Stimulated activated CD4-positive, alpha-beta T cell treated with anti-CD3 and anti-CD28 coated beads, Interleukin-4, amount 100 ng/mL, for 48 hours (primary cell): ENCODE measurements around the gene COPS9.

Experiments used
- DNase-seq, 2 donors: peaks; one replicate each; pipeline ENCODE4 v3.0.0-alpha.2; 2020; ENCODE audit warnings: low read depth in 2 of 2

The COPS9 gene

DNA sequence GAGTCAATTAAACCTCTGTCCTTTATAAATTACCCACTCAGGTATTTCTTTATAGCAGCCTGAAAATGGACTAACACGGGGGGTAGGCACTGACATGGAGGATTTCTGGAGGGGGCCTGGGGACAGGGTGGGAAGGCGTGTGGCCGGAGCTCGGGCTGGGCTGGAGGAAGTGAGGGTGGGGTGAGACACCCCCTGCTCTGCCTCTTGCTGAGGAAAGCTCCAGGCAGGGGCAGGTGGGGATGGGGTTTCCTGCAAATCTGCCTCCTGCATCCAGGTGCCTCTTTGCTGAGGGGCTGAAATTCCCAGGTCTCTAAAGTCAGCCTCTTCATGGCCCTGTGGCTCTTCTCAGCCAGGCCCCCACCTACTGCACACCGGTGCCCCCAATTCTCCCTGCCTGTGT lies 30.1 kb upstream of the COPS9 start:
- DNase-seq, result no peak

DNA sequence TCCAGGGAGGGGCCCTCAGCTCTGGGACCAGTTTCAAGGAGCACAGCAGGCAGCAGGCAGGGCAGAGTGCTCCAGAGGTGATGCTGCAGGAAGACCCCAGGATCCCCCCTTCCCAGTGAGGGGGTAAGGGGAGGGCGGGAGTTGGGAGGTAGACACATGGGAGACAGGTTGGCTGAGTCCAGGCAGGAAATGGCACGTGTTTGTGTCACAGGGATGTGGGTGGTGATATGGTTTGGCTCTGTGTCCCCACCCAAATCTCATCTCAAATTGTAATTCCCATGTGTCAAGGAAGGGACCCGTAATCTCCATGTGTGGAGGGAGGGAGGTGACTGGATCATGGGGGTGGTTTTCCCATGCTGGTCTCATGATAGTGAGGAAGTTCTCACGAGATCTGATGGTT lies 29.6 kb upstream of the COPS9 start:
- DNase-seq, result no peak

DNA sequence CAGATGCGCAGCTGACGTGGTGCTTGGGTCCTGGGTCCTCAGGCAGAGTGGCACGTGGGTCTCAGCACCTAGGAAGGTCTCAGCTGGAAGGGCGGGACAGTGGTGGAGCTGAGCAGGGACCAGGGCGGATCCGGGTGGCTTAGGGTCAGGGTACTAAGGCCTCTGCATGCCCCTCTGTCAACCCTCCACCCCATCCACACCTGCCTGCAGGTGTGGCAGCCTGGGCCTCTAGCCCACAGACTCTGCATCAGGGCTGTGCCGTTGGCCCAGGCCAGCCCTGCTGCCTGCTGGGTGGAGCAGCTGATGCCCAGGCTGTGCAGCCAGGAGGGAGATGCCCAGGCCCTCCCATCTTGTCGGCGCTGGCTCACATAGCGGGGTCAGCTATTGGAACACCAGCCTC lies 28.9 kb upstream of the COPS9 start:
- no peak for DNase-seq

DNA sequence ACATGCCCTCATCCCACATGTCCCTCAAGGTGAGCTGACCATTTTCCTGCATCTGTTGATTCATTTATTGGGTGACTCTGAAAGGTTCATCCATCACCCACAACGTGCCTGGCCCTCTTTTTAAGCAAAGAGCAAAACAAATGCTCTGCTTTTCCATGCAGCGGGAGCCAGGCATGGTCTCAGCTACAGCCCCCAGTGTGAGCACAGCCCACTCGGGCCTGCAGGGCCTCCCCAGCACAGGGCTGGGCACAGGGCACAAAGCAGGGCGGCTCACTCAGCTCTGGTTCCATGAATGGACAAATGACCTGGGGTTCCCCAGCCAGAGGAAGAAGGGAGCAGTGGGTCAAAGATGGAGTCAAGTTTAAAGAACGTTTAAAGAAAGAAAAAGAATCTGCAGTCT lies 28.5 kb upstream of the COPS9 start:
- DNase-seq, result no peak

DNA sequence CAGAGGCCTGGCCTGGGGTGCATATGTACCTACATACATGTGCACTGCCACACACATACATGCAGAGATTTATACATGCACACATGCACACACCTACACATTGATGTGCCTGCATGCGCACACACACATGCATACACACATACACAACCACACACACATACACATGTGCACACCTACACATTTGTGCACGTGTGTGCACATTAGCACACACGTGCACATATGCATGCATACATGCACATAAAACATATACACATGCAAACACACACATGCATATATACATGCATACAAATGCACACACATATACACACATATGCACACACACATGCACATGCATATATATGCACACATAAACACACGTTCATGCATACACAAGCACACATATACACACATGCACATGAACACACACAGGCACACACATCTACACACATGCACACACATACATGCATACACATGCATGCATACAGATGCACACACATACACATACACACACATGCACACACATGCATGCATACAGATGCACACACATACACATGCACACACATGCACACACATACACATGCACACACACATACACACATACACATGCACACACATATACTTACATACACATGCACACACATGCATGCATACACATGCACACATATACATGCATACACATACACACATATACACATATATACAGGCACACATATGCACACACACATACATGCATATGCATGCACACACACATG lies 27.9 kb upstream of the COPS9 start:
- DNase-seq, result no peak

DNA sequence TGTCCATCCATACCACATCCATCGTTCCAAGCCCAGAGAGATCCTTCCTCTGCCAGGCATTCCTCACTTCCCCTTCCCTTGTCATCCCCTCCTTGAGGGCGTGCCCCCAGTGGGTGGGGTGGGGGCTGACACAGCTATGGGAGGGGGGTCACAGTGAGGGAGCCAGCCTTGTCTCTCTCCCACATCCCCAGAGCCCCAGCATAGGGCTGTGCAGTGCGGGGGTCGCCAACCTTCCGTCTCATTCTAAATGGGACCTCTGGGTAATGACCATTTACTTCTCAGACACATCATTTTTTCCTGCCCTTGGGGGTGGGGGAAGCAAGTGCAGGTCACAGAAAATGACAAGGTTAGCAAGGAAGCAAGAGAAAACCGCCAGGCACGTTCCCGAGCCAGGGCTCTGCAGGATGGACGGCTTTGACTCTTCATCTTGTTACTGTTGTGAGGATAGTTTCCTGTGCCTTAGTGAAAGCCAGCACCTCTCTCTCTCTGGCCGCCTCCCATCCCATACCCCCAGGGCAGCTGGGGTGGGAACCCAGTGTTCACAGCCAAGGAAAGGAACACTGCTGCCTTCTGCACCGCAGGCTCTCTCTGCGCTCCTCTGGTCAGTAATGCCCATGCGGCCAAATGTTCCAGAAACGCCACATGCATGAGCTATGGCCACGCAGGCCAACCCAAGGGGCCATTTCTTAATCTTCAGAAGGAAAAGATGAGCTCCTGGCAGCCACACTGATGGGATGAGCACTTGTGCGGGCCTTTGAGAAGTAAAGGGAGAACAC lies 27.0 kb upstream of the COPS9 start:
- DNase-seq, result no peak

DNA sequence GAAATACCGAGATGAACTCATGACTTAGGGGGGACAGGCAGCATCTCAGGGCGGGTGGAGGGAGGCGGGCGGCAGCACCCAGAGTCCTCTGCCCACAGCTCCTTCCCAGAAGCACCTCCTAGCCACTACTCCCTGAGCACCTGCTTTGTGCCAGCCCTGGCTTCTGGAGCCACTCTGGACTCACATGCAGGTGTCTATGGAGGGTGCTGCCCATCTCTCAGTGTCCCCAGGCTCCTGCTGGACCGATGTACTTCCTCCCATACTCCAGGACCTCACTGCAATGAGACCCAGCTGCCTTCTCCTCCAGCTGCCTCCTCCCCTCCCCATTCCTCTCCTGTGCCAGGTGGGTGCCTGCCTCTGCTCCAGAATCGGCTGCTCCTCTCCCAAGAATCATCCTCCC lies 26.4 kb upstream of the COPS9 start:
- DNase-seq, result no peak

GRCh38 chr2:240162032-240162431 lies 25.9 kb upstream of the COPS9 start:
- DNase-seq, result no peak

- no peak for DNase-seq
Observed at GRCh38 chr2:240161087-240161750, 25.1 kb upstream of the COPS9 start.

- DNase-seq, result no peak
Observed at GRCh38 chr2:240160291-240161086, 24.4 kb upstream of the COPS9 start.

GRCh38 chr2:240159251-240159839 lies 23.2 kb upstream of the COPS9 start:
- no peak for DNase-seq

GRCh38 chr2:240157147-240157470 lies 21.0 kb upstream of the COPS9 start:
- DNase-seq, result no peak

DNA sequence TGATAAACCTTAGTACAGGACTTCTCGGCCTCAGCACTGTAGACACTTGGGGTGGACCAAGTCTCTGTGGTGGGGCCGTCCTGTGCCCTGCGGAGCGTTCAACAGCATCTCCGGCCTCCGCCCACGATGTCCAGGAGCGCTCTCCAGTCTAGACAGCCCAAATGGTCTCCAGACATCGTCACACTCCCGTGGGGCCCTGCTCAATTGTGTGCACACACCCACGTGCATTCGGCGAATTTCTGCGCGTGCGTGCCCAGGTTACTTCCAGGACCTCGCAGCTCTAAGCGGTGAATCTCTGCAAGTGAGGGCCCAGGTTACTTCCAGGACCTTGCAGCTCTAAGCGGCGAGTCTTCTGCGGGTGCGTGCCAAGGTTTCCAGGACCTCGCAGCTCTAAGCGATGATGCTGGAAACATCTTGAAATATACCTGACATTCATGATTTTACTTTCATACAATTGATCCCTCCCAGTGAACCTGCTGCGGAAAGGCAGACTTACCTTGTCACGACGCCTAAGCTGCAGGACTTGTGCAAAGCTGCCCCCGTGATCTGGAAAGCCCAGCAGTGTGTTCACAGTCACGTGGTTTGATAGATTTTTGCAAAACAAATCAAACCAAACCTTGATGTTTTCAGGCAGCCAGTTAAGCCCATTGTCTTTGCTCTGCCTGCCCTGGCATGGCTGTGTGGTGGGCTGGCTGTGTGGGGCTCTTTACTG lies 20.5 kb upstream of the COPS9 start:
- DNase-seq, result no peak

GRCh38 chr2:240155745-240156390 lies 19.8 kb upstream of the COPS9 start:
- DNase-seq, result no peak

DNA sequence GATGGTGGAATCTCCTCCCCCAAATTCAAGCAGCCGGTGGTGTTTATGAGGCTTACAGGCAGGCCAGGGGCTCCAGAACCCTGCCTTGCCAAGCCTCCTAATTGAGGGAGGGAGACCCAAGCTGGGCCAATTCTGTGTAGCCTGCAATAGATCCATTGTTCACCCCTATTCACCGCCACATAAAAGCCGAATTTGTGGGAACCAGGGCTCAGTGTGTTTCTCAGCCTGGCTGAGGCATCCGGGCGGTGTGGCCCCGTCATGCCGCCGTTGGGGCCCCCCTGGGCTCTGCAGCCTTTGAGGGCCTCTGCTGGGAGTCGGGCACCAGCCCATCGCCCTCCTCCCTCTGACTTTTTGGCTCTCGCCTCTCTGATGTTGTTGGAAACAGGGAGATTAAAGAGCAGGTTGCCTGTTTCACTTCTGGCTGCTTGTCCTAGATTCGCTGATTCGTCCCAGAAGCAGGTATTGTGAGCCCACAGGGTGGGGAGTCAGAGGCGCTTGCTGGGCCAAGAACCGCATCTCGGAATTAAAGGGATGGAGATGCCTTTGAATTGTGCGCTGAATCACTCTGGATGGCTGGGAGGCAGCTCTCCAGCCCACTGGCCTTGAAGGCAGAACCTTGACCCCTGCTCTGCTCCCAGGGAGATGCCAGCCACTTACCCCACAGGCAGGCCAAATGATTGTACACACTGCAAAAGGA lies 19.1 kb upstream of the COPS9 start:
- no peak for DNase-seq

GRCh38 chr2:240154606-240155005 lies 18.5 kb upstream of the COPS9 start:
- DNase-seq, result no peak

DNA sequence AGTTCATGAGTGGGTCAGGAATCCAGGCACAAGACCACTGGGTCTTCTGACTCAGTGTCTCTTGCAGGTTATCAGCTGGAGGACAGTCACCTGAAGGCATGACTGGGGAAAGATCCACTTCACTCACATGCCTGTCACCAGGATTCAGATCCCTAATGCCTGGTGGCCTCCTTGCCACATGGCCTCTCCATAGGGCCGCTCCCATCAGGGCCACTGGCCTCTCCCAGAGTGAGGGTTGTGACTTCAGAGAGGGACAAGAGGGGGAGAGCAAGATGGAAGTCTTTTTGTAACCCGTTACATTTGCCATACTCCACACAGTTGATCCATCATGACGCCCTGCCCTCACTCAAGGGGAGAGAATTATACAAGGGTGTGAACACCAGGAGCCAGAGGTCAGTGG lies 17.3 kb upstream of the COPS9 start:
- DNase-seq, result no peak

DNA sequence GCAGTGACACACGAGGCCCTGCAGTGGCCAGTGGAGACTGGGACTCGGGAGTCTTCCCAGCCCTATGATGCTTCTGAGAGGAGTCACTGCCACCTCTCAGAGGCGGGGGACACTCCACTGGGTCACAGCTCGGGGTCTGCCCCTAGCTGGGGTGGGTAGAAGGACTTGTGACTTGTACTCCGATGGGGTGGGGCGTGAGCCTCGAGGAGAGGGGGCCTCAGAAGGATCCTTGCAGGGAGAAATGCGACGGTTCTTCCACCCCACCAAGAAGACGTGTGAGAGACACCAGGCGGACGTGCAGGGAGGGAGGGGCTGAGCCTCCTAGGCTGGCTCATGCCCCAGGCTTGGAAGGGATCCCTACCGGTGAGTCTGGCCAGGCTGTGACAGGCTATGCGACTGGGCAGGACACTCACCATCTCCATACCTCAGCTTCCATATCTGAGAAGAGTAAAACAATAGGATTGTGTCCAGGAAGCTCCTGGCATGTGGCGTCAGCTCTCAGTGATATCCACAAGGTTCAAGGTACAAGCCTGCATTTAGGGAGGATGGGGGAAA lies 15.4 kb upstream of the COPS9 start:
- DNase-seq, result no peak

GRCh38 chr2:240149943-240150784 lies 14.1 kb upstream of the COPS9 start:
- DNase-seq, result peak in 1 of 2 donors; percentile 36
